ENCODE measurements around the gene IFNA8. TPM values are rescaled to one million over a fixed set of nuclear protein-coding genes. Genes with fewer than 3 reads are reported as not detected.

The IFNA8 gene
- total RNA-seq, 2 donors from 2014 or later: not detected

DNA sequence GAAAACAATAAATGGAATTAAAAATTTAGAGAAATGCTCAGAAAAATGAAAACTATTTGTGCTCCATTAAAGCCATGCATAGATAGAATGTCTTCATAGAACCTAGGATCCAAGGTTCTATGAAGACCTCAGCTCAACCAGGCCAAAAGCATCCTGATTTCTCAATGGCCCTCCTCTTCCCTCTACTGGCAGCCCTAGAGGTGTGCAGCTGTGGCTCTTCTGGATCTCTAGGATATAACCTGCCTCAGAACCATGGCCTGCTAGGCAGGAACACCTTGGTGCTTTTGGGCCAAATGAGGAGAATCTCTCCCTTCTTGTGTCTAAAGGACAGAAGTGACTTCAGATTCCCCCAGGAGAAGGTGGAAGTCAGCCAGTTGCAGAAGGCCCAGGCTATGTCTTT, 46.4 kb downstream of the IFNA8 start:
- Mint-ChIP-seq H3K4me3 (no peak overlapping the region), H3K27ac (no peak overlapping the region), H3K4me1 (peaks cover 18% of the 10 kb centered on the region), H3K9me3 (peaks cover 5% of the 10 kb centered on the region), H3K36me3 (ENCODE audit: low read depth) (no peaks in the 10 kb centered on the region), H3K27me3 (ENCODE audit: insufficient read depth) (peaks cover 4% of the 10 kb centered on the region)
- no peaks in the 10 kb centered on the region for H3K36me3 ChIP-seq (ENCODE audit: control insufficient read depth, insufficient read depth, low read length)
- H3K4me3 ChIP-seq (ENCODE audit: low read length): no peak overlapping the region
- no peak overlapping the region for H3K9ac ChIP-seq (ENCODE audit: extremely low read depth, low read length, poor library complexity, severe bottlenecking)
- no peaks in the 10 kb centered on the region for H3K9me3 ChIP-seq (ENCODE audit: control insufficient read depth, low read length)
- DNase-seq: peak; percentile 71
- H3K4me1 ChIP-seq (ENCODE audit: control insufficient read depth, insufficient read depth, low read length): no peaks in the 10 kb centered on the region
- TF ChIP-seq, protein P1, sequence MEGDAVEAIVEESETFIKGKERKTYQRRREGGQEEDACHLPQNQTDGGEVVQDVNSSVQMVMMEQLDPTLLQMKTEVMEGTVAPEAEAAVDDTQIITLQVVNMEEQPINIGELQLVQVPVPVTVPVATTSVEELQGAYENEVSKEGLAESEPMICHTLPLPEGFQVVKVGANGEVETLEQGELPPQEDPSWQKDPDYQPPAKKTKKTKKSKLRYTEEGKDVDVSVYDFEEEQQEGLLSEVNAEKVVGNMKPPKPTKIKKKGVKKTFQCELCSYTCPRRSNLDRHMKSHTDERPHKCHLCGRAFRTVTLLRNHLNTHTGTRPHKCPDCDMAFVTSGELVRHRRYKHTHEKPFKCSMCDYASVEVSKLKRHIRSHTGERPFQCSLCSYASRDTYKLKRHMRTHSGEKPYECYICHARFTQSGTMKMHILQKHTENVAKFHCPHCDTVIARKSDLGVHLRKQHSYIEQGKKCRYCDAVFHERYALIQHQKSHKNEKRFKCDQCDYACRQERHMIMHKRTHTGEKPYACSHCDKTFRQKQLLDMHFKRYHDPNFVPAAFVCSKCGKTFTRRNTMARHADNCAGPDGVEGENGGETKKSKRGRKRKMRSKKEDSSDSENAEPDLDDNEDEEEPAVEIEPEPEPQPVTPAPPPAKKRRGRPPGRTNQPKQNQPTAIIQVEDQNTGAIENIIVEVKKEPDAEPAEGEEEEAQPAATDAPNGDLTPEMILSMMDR (conservative IDR thresholded peaks at IDR 0.05): peak; percentile 92
- H3K27ac ChIP-seq (ENCODE audit: low read depth, low read length): no peak overlapping the region
- no peaks in the 10 kb centered on the region for H3K27me3 ChIP-seq (ENCODE audit: control insufficient read depth, insufficient read depth, low read length, poor library complexity, severe bottlenecking)

Other genes starting within 250 kb of the IFNA8 start
- not detected for gene IFNA21, start 242.5 kb upstream of the IFNA8 start, total RNA-seq
- not detected for gene IFNA4, start 221.5 kb upstream of the IFNA8 start, total RNA-seq
- not detected for gene IFNA7, start 206.9 kb upstream of the IFNA8 start, total RNA-seq
- not detected for gene IFNA10, start 202.0 kb upstream of the IFNA8 start, total RNA-seq
- not detected for gene IFNA16, start 191.8 kb upstream of the IFNA8 start, total RNA-seq
- not detected for gene IFNA17, start 180.9 kb upstream of the IFNA8 start, total RNA-seq
- not detected for gene IFNA14, start 169.1 kb upstream of the IFNA8 start, total RNA-seq
- not detected for gene IFNA5, start 103.8 kb upstream of the IFNA8 start, total RNA-seq
- 10 to 100 TPM; 24.6 to 32.0 TPM for gene KLHL9, start 73.7 kb upstream of the IFNA8 start, total RNA-seq
- not detected for gene IFNA6, start 58.2 kb upstream of the IFNA8 start, total RNA-seq
- gene IFNA13, start 41.1 kb upstream of the IFNA8 start, total RNA-seq: not detected
- not detected for gene IFNA2, start 23.7 kb upstream of the IFNA8 start, total RNA-seq
- gene IFNA1, start 31.3 kb downstream of the IFNA8 start, total RNA-seq: not detected
- gene IFNE, start 73.2 kb downstream of the IFNA8 start, total RNA-seq: 1 to 10 TPM; 1.5 to 2.0 TPM

Measured in endodermal cell (in vitro differentiated cells).